Parathyroid adenoma (tissue), 2 donors: ENCODE results near the gene COLQ.
A peak's percentile ranks its signal among the peaks of the same experiment; 100 is the strongest.

Experiments
- H2AFZ ChIP-seq: fragments of 300-600 bp; sonication (generic); one replicate; pipeline ENCODE4 v1.7.0; 2017; ENCODE audit warnings: antibody characterized with exemption, mild to moderate bottlenecking
- H3K27ac ChIP-seq: fragments of 300-600 bp; sonication (generic); one replicate; pipeline ENCODE4 v1.7.0; 2017
- H3K27me3 ChIP-seq: fragments of 300-600 bp; sonication (generic); one replicate; pipeline ENCODE4 v1.7.0; 2017; ENCODE audit warnings: low read length; ENCODE audit not compliant: control insufficient read depth, insufficient read depth
- H3K36me3 ChIP-seq: fragments of 300-600 bp; sonication (generic); one replicate; pipeline ENCODE4 v1.7.0; 2017; ENCODE audit warnings: low read length; ENCODE audit not compliant: control insufficient read depth, insufficient read depth
- H3K4me1 ChIP-seq: fragments of 300-600 bp; sonication (generic); one replicate; pipeline ENCODE4 v1.7.0; 2017; ENCODE audit warnings: control low read depth
- H3K4me2 ChIP-seq: fragments of 300-600 bp; sonication (generic); one replicate; pipeline ENCODE4 v1.7.0; 2017; ENCODE audit warnings: low read length
- H3K4me3 ChIP-seq: fragments of 300-600 bp; sonication (generic); one replicate; pipeline ENCODE4 v1.7.0; 2017; ENCODE audit warnings: low read depth, low read length
- H3K79me2 ChIP-seq: fragments of 300-600 bp; sonication (generic); one replicate; pipeline ENCODE4 v1.7.0; 2017; ENCODE audit warnings: control low read depth
- H3K9ac ChIP-seq: fragments of 300-600 bp; sonication (generic); one replicate; pipeline ENCODE4 v1.7.0; 2017; ENCODE audit warnings: mild to moderate bottlenecking
- H3K9me3 ChIP-seq: fragments of 300-600 bp; sonication (generic); one replicate; pipeline ENCODE4 v1.7.0; 2017; ENCODE audit warnings: low read length; ENCODE audit not compliant: control insufficient read depth
- TF ChIP-seq, protein P1 (sequence below): fragments of 300-600 bp; sonication (generic); IDR thresholded peaks from one replicate; pipeline ENCODE4 v1.7.0; 2017; ENCODE audit warnings: antibody characterized with exemption, mild to moderate bottlenecking
- donor health status: primary hyperparathyroidism.

Gene COLQ

GRCh38 chr3:15523660-15524417 lies 2.3 kb upstream of the COLQ start:
- H3K9ac ChIP-seq = no peak overlapping the region
- H3K4me3 ChIP-seq = no peak overlapping the region
- no peaks in the 10 kb centered on the region for H3K27me3 ChIP-seq
- peaks cover 12% of the 10 kb centered on the region for H3K4me1 ChIP-seq
- H3K27ac ChIP-seq = no peak overlapping the region
- no peak overlapping the region for H2AFZ ChIP-seq
- TF ChIP-seq, protein P1, sequence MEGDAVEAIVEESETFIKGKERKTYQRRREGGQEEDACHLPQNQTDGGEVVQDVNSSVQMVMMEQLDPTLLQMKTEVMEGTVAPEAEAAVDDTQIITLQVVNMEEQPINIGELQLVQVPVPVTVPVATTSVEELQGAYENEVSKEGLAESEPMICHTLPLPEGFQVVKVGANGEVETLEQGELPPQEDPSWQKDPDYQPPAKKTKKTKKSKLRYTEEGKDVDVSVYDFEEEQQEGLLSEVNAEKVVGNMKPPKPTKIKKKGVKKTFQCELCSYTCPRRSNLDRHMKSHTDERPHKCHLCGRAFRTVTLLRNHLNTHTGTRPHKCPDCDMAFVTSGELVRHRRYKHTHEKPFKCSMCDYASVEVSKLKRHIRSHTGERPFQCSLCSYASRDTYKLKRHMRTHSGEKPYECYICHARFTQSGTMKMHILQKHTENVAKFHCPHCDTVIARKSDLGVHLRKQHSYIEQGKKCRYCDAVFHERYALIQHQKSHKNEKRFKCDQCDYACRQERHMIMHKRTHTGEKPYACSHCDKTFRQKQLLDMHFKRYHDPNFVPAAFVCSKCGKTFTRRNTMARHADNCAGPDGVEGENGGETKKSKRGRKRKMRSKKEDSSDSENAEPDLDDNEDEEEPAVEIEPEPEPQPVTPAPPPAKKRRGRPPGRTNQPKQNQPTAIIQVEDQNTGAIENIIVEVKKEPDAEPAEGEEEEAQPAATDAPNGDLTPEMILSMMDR = no peak
- no peak overlapping the region for H3K4me2 ChIP-seq
- no peaks in the 10 kb centered on the region for H3K79me2 ChIP-seq
- no peaks in the 10 kb centered on the region for H3K9me3 ChIP-seq
- H3K36me3 ChIP-seq = no peaks in the 10 kb centered on the region

DNA sequence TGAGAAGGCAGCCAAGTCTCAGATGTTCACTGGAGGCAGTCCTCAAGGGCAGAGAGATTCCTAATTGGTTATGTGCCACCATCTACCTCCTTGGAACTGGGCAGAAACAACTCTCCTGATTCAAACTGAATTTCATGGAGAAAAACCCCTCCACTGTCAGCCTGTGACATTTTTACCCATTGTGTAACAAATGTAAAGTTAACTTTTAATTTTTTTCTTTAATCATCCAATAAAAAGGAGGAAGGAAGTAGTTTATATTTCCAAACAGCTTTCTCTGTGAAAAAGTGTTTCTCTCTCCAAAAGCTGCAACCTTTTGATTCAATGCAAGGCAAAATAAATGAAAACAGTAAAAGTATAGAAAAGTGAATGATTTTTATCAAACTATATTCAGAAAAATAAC lies 510 bp upstream of the COLQ start:
- TF ChIP-seq, protein P1 = no peak
- H3K4me2 ChIP-seq = no peak overlapping the region
- H3K4me1 ChIP-seq = peaks cover 12% of the 10 kb centered on the region
- no peaks in the 10 kb centered on the region for H3K27me3 ChIP-seq
- H3K9me3 ChIP-seq = no peaks in the 10 kb centered on the region
- peak overlapping the region; percentile 82 for H2AFZ ChIP-seq
- H3K4me3 ChIP-seq = no peak overlapping the region
- H3K9ac ChIP-seq = no peak overlapping the region
- no peaks in the 10 kb centered on the region for H3K79me2 ChIP-seq
- no peaks in the 10 kb centered on the region for H3K36me3 ChIP-seq
- no peak overlapping the region for H3K27ac ChIP-seq

GRCh38 chr3:15520804-15521572 lies 518 bp downstream of the COLQ start:
- Histone ChIP-seq H3K9me3 (no peaks in the 10 kb centered on the region), H3K27ac (no peak overlapping the region), H3K27me3 (no peaks in the 10 kb centered on the region), H3K36me3 (no peaks in the 10 kb centered on the region), H3K4me3 (no peak overlapping the region), H3K79me2 (no peaks in the 10 kb centered on the region), H2AFZ (peak overlapping the region; percentile 82), H3K9ac (no peak overlapping the region), H3K4me1 (peaks cover 12% of the 10 kb centered on the region), H3K4me2 (no peak overlapping the region)
- TF ChIP-seq, protein P1 = no peak

GRCh38 chr3:15520185-15520584 lies 1.3 kb downstream of the COLQ start:
- Histone ChIP-seq H3K4me1 (peaks cover 12% of the 10 kb centered on the region), H3K4me3 (no peak overlapping the region), H3K9me3 (no peaks in the 10 kb centered on the region), H3K27ac (no peak overlapping the region), H3K36me3 (no peaks in the 10 kb centered on the region), H3K4me2 (no peak overlapping the region), H3K79me2 (no peaks in the 10 kb centered on the region), H3K27me3 (no peaks in the 10 kb centered on the region), H3K9ac (no peak overlapping the region), H2AFZ (no peak overlapping the region)
- TF ChIP-seq, protein P1 = no peak
